ENCODE measurements around the gene RAB3B.

RAB3B gene

GRCh38 chr1:51867479-51868232, 122.8 kb downstream of the RAB3B start:
- DNase-seq, result no peak

- DNase-seq, result no peak
Observed at GRCh38 chr1:51863384-51863783, 127.1 kb downstream of the RAB3B start.

- no peak for DNase-seq
Observed at GRCh38 chr1:51861669-51862068, 128.8 kb downstream of the RAB3B start.

GRCh38 chr1:51859735-51860134, 130.8 kb downstream of the RAB3B start:
- DNase-seq, result no peak

- DNase-seq, result no peak
Observed at GRCh38 chr1:51859333-51859732, 131.2 kb downstream of the RAB3B start.

- DNase-seq, result no peak
Observed at GRCh38 chr1:51858892-51859291, 131.6 kb downstream of the RAB3B start.

Data from NCI-H2029 (cell line).